Smooth muscle cell (in vitro differentiated cells): ENCODE data around the gene SREK1IP1. TPM values are rescaled to one million over a fixed set of nuclear protein-coding genes. Genes with fewer than 3 reads are reported as not detected.
A peak's percentile ranks its signal among the peaks of the same experiment; 100 is the strongest.

Experiments used
- DNase-seq: peaks from one replicate; lab custom pipeline; 2025; ENCODE audit not compliant: unreplicated experiment; lab: John Stamatoyannopoulos, UW
- H2AFZ ChIP-seq: fragments of 200-600 bp; sonication (generic); 2 replicates; pipeline ENCODE4 v1.6.0; 2016; ENCODE audit warnings: antibody characterized with exemption, low read depth, mild to moderate bottlenecking
- H3F3A ChIP-seq: fragments of 200-600 bp; sonication (generic); 2 replicates; pipeline ENCODE4 v1.6.0; 2017; ENCODE audit warnings: antibody characterized with exemption, low read depth
- H3K27ac ChIP-seq: fragments of 200-600 bp; sonication (generic); 2 replicates; pipeline ENCODE4 v1.5.1; 2016; ENCODE audit warnings: low read depth, mild to moderate bottlenecking
- H3K27me3 ChIP-seq: fragments of 200-600 bp; sonication (generic); 2 replicates; pipeline ENCODE4 v1.6.1; 2016; ENCODE audit warnings: low read depth, mild to moderate bottlenecking
- H3K36me3 ChIP-seq: fragments of 200-600 bp; sonication (generic); 2 replicates; pipeline ENCODE4 v1.5.1; 2016; ENCODE audit warnings: low read depth
- H3K4me1 ChIP-seq: fragments of 200-600 bp; sonication (generic); 2 replicates; pipeline ENCODE4 v1.5.1; 2016; ENCODE audit warnings: low read depth
- H3K4me2 ChIP-seq: fragments of 200-600 bp; sonication (generic); 2 replicates; pipeline ENCODE4 v1.6.0; 2016; ENCODE audit warnings: mild to moderate bottlenecking
- H3K4me3 ChIP-seq: fragments of 200-600 bp; sonication (generic); 2 replicates; pipeline ENCODE4 v1.5.1; 2016; ENCODE audit warnings: mild to moderate bottlenecking
- H3K79me2 ChIP-seq: fragments of 200-600 bp; sonication (generic); 2 replicates; pipeline ENCODE4 v1.6.0; 2016; ENCODE audit warnings: low read depth, mild to moderate bottlenecking
- H3K9ac ChIP-seq: fragments of 200-600 bp; sonication (generic); 2 replicates; pipeline ENCODE4 v1.6.0; 2016; ENCODE audit warnings: low read depth
- H3K9me3 ChIP-seq: fragments of 200-600 bp; sonication (generic); replicated peaks from 2 replicates; pipeline ENCODE4 v1.5.1; 2016; ENCODE audit warnings: low read depth
- H4K20me1 ChIP-seq: fragments of 200-600 bp; sonication (generic); 2 replicates; pipeline ENCODE4 v1.6.0; 2016; ENCODE audit warnings: low read depth
- WGBS: methylation state at CpG from one replicate; pipeline ENCODE4 v1.1.7; 2016; ENCODE audit warnings: low lambda C conversion rate; 5-methylcytosine and 5-hydroxymethylcytosine counted together
- polyA plus RNA-seq: library from polyadenylated mRNA; unstranded; fragments of >200 nt; fragmentation: Nextera tagmentation; extraction: Ambion mirVana; gene quantifications from 2 replicates; pipeline ENCODE4 v1.2.1, GENCODE V29; 2016
- total RNA-seq: library from RNA; depleted of rRNA; stranded (reverse); fragments of >200 nt; gene quantifications from 2 replicates; pipeline ENCODE4 v1.2.3, GENCODE V29; 2014
- TF ChIP-seq, protein P1 (sequence below): fragments of 200-600 bp; sonication (generic); IDR thresholded peaks from 2 replicates; pipeline ENCODE4 v1.5.1; 2017; ENCODE audit warnings: borderline replicate concordance, mild to moderate bottlenecking, antibody characterized with exemption; ENCODE audit not compliant: insufficient read depth, poor library complexity, severe bottlenecking

Gene SREK1IP1
- total and polyA plus RNA-seq, 2 experiments from 2014 or later = 21.7 to 36.5 TPM

DNA sequence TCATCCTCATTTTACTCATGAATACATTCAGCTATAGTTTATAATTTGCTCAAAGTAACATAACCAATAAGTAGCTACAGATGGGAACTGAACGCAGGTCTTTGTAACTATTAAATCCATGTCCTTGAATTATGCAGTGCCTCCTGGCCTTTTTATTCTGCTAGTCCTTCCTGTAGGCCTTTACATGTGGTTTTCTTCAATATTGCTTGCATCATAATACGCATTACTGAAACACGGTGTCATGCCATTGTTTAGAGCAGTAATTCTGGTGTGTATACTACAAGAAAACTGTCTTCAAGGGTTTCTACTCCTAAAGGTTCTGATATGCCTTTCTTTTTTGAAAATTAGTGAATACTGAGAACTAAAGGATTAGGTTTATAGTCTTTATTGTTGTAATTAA, 21.0 kb upstream of the SREK1IP1 start:
- H3K27ac ChIP-seq = no peak overlapping the region
- no peak for DNase-seq
- H2AFZ ChIP-seq = no peak overlapping the region
- no peaks in the 10 kb centered on the region for H3K4me1 ChIP-seq
- no peaks in the 10 kb centered on the region for H3K27me3 ChIP-seq
- H3K9me3 ChIP-seq = no peaks in the 10 kb centered on the region
- no peaks in the 10 kb centered on the region for H3K36me3 ChIP-seq
- no peak overlapping the region for H3K9ac ChIP-seq
- no peaks in the 10 kb centered on the region for H3F3A ChIP-seq
- TF ChIP-seq, protein P1, sequence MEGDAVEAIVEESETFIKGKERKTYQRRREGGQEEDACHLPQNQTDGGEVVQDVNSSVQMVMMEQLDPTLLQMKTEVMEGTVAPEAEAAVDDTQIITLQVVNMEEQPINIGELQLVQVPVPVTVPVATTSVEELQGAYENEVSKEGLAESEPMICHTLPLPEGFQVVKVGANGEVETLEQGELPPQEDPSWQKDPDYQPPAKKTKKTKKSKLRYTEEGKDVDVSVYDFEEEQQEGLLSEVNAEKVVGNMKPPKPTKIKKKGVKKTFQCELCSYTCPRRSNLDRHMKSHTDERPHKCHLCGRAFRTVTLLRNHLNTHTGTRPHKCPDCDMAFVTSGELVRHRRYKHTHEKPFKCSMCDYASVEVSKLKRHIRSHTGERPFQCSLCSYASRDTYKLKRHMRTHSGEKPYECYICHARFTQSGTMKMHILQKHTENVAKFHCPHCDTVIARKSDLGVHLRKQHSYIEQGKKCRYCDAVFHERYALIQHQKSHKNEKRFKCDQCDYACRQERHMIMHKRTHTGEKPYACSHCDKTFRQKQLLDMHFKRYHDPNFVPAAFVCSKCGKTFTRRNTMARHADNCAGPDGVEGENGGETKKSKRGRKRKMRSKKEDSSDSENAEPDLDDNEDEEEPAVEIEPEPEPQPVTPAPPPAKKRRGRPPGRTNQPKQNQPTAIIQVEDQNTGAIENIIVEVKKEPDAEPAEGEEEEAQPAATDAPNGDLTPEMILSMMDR = no peak
- no peak overlapping the region for H3K4me2 ChIP-seq
- no peaks in the 10 kb centered on the region for H3K79me2 ChIP-seq
- 86% methylated on average over 3 of the region's 3 CpGs for WGBS
- no peaks in the 10 kb centered on the region for H4K20me1 ChIP-seq
- no peak overlapping the region for H3K4me3 ChIP-seq

DNA sequence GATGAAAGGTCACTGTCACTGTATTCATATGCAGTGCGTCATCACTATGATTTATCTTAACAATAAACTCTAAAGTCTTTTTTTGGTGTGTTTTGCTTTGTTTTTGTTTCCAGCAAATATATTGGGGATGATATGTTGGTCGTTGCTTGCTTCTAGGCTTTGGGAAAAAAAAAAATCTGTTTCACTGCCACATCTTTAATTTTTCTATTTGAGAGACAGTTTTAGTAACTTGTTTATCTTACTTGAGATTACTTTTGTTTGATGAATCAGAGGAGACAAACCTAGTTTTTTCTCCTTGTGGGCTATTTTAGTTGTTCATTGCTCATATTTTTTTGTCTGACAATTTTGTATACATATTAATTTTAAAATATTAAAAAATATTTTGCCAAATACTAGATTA, 19.7 kb upstream of the SREK1IP1 start:
- Histone ChIP-seq H3K4me2 (no peak overlapping the region), H3K4me1 (no peaks in the 10 kb centered on the region), H4K20me1 (peaks cover 3% of the 10 kb centered on the region), H3K79me2 (no peaks in the 10 kb centered on the region), H3K9ac (no peak overlapping the region), H3K4me3 (no peak overlapping the region), H3K27me3 (no peaks in the 10 kb centered on the region), H3K36me3 (no peaks in the 10 kb centered on the region), H3K27ac (no peak overlapping the region), H3F3A (no peaks in the 10 kb centered on the region), H2AFZ (no peak overlapping the region), H3K9me3 (no peaks in the 10 kb centered on the region)
- WGBS = 86% methylated on average over 2 of the region's 2 CpGs
- no peak for DNase-seq
- TF ChIP-seq, protein P1 = no peak

DNA sequence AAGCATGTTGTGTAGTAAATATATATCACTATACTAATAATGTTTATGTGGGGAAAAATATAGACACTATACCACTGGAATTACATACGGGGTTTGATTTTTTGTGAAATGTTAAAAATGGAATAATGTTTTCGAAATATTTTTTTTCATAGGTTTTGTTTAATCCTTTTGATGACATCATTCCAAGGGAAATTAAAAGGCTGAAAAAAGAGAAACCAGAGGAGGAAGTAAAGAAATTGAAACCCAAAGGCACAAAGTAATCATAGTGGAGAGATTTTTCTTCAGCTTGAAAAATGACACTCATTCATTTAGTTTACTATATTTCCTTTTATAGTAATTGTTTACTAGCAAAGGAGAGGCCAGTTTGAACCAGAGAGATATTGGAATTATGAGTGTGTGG, 17.9 kb upstream of the SREK1IP1 start:
- no peak overlapping the region for H3K4me3 ChIP-seq
- no peak overlapping the region for H3K27ac ChIP-seq
- no peaks in the 10 kb centered on the region for H3K36me3 ChIP-seq
- no peaks in the 10 kb centered on the region for H3F3A ChIP-seq
- no peaks in the 10 kb centered on the region for H3K79me2 ChIP-seq
- no peaks in the 10 kb centered on the region for H3K4me1 ChIP-seq
- DNase-seq = no peak
- 95% methylated on average over 2 of the region's 2 CpGs for WGBS
- H4K20me1 ChIP-seq = peaks cover 3% of the 10 kb centered on the region
- H3K9me3 ChIP-seq = no peaks in the 10 kb centered on the region
- H3K9ac ChIP-seq = no peak overlapping the region
- no peak overlapping the region for H2AFZ ChIP-seq
- H3K27me3 ChIP-seq = no peaks in the 10 kb centered on the region
- H3K4me2 ChIP-seq = no peak overlapping the region
- TF ChIP-seq, protein P1 = no peak

DNA sequence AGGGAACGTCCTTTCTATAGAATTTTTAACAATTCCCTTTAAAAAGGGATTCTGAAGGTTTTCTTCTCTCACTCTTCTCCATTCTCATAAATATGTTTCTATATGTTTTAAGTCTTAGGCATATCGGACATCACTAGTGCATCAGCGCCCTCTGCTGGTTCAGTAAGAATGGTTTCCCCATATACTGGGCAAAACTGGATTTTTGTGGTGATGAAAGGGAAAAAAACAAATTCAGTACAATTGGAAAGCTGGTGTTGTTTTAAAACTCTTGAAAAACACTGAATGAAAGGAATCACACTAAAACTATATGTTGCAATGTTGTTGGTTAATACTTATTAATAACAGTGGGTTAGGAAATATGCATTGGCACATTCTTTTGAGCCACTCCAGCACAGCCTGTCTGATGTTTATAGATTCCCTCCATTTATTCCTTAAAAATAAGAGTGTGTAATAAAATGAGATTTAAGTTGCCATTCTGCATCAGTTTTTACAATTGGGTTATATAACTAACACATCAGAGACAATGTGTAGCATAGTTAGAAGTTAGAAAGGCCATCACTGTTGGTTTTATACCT, 16.0 kb upstream of the SREK1IP1 start:
- Histone ChIP-seq H3K36me3 (no peaks in the 10 kb centered on the region), H3K9me3 (no peaks in the 10 kb centered on the region), H4K20me1 (peaks cover 3% of the 10 kb centered on the region), H3K4me1 (no peaks in the 10 kb centered on the region), H3K27me3 (no peaks in the 10 kb centered on the region), H2AFZ (no peak overlapping the region), H3F3A (no peaks in the 10 kb centered on the region), H3K4me3 (no peak overlapping the region), H3K4me2 (no peak overlapping the region), H3K79me2 (no peaks in the 10 kb centered on the region), H3K9ac (no peak overlapping the region), H3K27ac (no peak overlapping the region)
- DNase-seq = no peak
- TF ChIP-seq, protein P1 = peak; percentile 89
- 10% methylated on average over 3 of the region's 3 CpGs for WGBS
